ENCODE data around the gene ZC3H10.

The ZC3H10 gene

DNA sequence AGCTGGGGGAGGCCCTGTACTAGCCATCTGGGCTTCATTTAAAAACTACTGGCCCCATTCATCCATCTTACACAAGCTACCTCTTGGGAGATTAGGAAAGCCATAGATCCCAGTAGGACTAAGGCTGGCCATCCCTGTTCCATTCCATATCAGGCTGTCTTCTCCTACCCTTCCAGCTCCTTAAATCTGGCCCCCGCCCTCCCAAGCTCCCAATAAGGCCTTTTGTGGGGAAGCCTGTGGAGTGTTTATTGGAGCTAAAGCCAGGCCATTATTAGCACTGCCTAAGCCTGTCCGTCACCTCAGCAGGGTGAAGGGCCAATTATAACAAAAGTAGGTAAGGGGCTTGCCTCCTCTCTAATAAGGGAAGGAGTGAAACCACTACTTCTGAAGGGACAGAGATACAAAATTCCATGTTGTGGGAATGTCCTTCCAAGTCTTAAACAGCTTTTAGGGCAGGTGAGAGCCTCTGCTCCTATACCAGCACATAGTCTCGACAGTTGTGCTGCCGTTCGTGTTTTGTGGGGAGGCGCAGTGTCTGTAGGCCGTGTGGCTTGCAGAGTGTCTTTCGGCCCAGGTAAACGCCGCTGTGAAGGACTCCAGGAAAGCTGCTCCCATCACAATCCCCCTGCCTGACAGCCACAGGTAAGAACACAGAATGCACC is 43.8 kb downstream of the ZC3H10 start:
- Histone ChIP-seq H3K9me3 (ENCODE audit: control insufficient read depth, insufficient read depth, low read length) (no peaks in the 10 kb centered on the region), H3K9me2 (replicated peaks; ENCODE audit: control insufficient read depth, low read length) (no peaks in the 10 kb centered on the region), H3K27ac (ENCODE audit: low read depth, low read length) (no peak overlapping the region), H3K27me3 (ENCODE audit: control insufficient read depth, low read length) (no peaks in the 10 kb centered on the region), H3K79me2 (ENCODE audit: control insufficient read depth, low read length) (peaks cover 45% of the 10 kb centered on the region), H3K4me2 (ENCODE audit: low read length) (peak overlapping the region; percentile 94), H3K4me1 (ENCODE audit: control insufficient read depth, low read length) (peaks cover 32% of the 10 kb centered on the region), H3K4me3 (ENCODE audit: low read length) (no peak overlapping the region), H3F3A (ENCODE audit: control insufficient read depth, insufficient read depth) (peaks cover 36% of the 10 kb centered on the region), H3K36me3 (ENCODE audit: control insufficient read depth, low read length) (peaks cover 80% of the 10 kb centered on the region), H4K20me1 (ENCODE audit: control insufficient read depth, insufficient read depth, low read depth, low read length) (peaks cover 15% of the 10 kb centered on the region)
- TF ChIP-seq, protein P1, sequence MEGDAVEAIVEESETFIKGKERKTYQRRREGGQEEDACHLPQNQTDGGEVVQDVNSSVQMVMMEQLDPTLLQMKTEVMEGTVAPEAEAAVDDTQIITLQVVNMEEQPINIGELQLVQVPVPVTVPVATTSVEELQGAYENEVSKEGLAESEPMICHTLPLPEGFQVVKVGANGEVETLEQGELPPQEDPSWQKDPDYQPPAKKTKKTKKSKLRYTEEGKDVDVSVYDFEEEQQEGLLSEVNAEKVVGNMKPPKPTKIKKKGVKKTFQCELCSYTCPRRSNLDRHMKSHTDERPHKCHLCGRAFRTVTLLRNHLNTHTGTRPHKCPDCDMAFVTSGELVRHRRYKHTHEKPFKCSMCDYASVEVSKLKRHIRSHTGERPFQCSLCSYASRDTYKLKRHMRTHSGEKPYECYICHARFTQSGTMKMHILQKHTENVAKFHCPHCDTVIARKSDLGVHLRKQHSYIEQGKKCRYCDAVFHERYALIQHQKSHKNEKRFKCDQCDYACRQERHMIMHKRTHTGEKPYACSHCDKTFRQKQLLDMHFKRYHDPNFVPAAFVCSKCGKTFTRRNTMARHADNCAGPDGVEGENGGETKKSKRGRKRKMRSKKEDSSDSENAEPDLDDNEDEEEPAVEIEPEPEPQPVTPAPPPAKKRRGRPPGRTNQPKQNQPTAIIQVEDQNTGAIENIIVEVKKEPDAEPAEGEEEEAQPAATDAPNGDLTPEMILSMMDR (IDR thresholded peaks at IDR 0.05; ENCODE audit: low read depth, low read length, poor library complexity, severe bottlenecking) = no peak
- TF ChIP-seq EZH2phosphoT487 (IDR thresholded peaks at IDR 0.05; ENCODE audit: borderline replicate concordance, low read length) = no peak

DNA sequence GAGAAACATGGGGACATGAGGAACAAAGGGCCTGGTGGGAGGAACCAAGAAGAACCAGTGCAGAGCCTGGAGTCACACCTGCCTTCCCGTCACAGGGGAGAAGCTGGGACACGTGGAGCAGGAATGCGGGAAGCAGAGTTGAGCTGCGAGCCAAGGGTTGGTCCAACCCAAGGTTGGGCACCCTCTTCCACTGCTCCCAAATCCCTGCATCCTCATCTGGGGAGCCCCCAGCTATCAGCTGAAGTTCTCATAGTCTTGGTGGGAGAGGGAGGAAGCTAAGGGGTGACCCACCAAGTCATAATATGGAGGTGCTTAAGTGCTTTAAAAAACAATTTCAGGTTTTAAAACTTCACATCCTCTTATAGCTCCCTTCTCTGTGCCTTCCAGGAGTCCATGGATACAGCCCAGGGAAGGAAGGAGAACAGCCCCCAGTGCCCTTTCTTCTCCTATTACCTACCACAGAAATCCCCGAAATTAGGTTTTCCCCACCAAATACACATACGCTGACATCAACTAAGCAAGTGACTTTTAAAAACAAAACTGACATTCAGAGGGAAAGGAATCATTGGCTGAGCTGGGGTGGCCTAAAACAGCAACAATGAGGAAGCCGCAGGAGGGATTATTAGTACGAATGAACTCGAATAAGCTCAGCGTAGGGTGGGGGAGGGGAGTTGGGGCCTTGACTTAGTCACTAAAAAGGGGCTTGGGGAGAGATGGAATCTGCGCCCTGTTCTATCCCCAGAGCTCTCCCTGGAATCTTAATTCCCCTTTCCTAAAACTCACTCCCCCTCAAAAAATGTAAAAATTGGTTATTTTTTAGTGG is 44.6 kb downstream of the ZC3H10 start:
- Histone ChIP-seq H3F3A (ENCODE audit: control insufficient read depth, insufficient read depth) (peaks cover 36% of the 10 kb centered on the region), H3K27me3 (ENCODE audit: control insufficient read depth, low read length) (no peaks in the 10 kb centered on the region), H3K4me1 (ENCODE audit: control insufficient read depth, low read length) (peaks cover 25% of the 10 kb centered on the region), H4K20me1 (ENCODE audit: control insufficient read depth, insufficient read depth, low read depth, low read length) (peaks cover 15% of the 10 kb centered on the region), H3K27ac (ENCODE audit: low read depth, low read length) (no peak overlapping the region), H3K36me3 (ENCODE audit: control insufficient read depth, low read length) (peaks cover 85% of the 10 kb centered on the region), H3K4me2 (ENCODE audit: low read length) (no peak overlapping the region), H3K4me3 (ENCODE audit: low read length) (no peak overlapping the region), H3K9me3 (ENCODE audit: control insufficient read depth, insufficient read depth, low read length) (no peaks in the 10 kb centered on the region), H3K79me2 (ENCODE audit: control insufficient read depth, low read length) (peaks cover 36% of the 10 kb centered on the region), H3K9me2 (replicated peaks; ENCODE audit: control insufficient read depth, low read length) (no peaks in the 10 kb centered on the region)
- TF ChIP-seq EZH2phosphoT487 (IDR thresholded peaks at IDR 0.05; ENCODE audit: borderline replicate concordance, low read length) = no peak
- TF ChIP-seq, protein P1 (IDR thresholded peaks at IDR 0.05; ENCODE audit: low read depth, low read length, poor library complexity, severe bottlenecking) = no peak

DNA sequence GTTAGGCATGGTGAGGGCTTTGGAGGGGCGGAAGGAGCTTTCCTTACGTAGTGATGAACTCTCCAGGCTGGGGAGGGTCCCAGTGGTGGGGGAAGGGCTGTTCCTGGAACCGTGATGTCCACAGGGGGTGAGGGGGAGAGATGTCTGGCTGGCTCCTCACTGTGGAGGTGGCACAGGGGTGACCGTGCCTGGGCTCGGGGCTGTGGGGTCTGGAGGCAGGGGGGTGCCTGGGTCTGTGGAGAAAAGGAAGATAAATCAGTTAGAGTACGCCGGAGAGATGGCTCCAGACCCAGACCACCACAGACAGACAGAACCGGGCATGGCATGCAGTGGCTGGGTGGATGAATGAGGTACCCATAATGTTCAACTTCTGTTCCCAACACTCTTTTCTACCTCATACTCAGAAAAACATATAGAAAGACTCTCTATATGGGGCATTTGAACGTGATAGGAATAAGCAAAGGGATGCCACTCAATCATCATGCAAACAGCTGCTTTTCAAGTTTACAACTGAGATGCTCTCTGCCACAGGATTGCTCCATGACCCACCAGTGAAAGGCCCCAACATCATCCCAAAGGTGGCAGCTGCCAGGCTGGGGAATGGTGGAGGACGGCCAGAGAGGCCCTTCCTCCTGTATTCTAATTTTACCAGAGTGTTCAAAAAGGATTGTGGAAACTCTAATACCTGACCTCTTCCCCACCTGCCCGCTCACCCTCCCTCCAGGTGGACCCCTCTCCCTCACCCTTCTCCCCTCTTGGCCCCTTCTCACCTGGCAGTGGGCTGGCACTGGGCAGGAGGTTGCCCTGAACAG is 45.7 kb downstream of the ZC3H10 start:
- peaks cover 36% of the 10 kb centered on the region for H3F3A ChIP-seq (ENCODE audit: control insufficient read depth, insufficient read depth)
- TF ChIP-seq EZH2phosphoT487 (IDR thresholded peaks at IDR 0.05; ENCODE audit: borderline replicate concordance, low read length) = no peak
- H3K27ac ChIP-seq (ENCODE audit: low read depth, low read length) = no peak overlapping the region
- no peak overlapping the region for H3K4me3 ChIP-seq (ENCODE audit: low read length)
- H3K36me3 ChIP-seq (ENCODE audit: control insufficient read depth, low read length) = peaks cover 87% of the 10 kb centered on the region
- H3K9me3 ChIP-seq (ENCODE audit: control insufficient read depth, insufficient read depth, low read length) = no peaks in the 10 kb centered on the region
- H4K20me1 ChIP-seq (ENCODE audit: control insufficient read depth, insufficient read depth, low read depth, low read length) = peaks cover 12% of the 10 kb centered on the region
- peaks cover 28% of the 10 kb centered on the region for H3K79me2 ChIP-seq (ENCODE audit: control insufficient read depth, low read length)
- H3K9me2 ChIP-seq (replicated peaks; ENCODE audit: control insufficient read depth, low read length) = no peaks in the 10 kb centered on the region
- H3K4me1 ChIP-seq (ENCODE audit: control insufficient read depth, low read length) = peaks cover 25% of the 10 kb centered on the region
- H3K27me3 ChIP-seq (ENCODE audit: control insufficient read depth, low read length) = no peaks in the 10 kb centered on the region
- H3K4me2 ChIP-seq (ENCODE audit: low read length) = no peak overlapping the region
